Measurements from ENCODE around the gene SARDH. TPM values are rescaled to one million over a fixed set of nuclear protein-coding genes. Genes with fewer than 3 reads are reported as not detected.

Gene SARDH
- total and polyA plus RNA-seq, 2 donors (not counting 1 experiment from before 2014, with no cell fraction given), result 0.03 to 0.07 TPM

DNA sequence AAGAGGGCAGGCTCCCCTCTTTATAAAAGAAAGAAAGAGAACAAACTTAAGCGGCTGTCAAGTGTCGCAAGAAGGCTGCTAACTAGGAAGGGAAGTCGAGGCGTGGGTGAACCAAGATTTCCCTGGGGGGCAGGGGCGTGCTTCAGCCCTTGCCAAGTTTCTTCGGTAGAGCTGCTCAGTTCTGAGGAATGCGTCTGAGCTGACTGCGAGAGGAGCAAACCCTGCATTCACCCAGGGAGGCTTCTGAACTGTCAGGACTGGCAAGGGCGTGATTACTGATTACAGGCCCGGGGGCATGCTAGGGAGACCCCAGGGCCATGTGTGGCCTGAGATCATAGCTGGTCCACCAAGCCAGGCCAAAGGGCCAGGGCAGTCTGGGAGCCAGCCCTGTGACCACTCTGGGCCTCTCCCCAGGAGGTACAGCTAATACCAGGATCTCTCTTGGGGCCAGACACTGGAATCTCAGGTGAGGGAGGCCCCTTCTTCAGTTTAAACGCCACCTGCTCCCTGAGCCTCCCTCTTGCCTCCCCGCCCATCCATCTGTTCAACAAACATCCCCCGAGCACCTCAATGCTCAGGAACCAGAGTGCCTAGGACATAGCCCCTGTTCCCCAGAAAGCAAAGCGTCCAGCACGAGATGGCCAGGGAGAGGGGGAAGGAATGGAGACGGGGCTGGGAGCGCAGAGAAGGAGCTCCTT, 30.9 kb downstream of the SARDH start:
- H3K4me1 ChIP-seq (ENCODE audit: control insufficient read depth in 2 of 2, insufficient read depth in 2 of 2, low read length in 2 of 2), result peaks cover 9 to 30% of the 10 kb centered on the region in 2 donors
- no peak overlapping the region for H3K9ac ChIP-seq (ENCODE audit: low read length)
- no peak overlapping the region for H3K27ac ChIP-seq (ENCODE audit: low read length in 2 of 2)
- 46% methylated on average over 15 of the region's 17 CpGs for WGBS (ENCODE audit: insufficient coverage)
- TF ChIP-seq EZH2 (IDR thresholded peaks at IDR 0.05; ENCODE audit: borderline replicate concordance, insufficient read depth, low read depth, low read length, poor library complexity, severe bottlenecking) (no peak), CTCF (IDR thresholded peaks at IDR 0.05) (no peak)
- Mint-ChIP-seq H3K27me3 (no peaks in the 10 kb centered on the region), H3K9me3 (ENCODE audit: insufficient read depth) (no peaks in the 10 kb centered on the region), H3K4me3 (no peak overlapping the region), H3K27ac (no peak overlapping the region), H3K4me1 (peaks cover 33% of the 10 kb centered on the region)
- H3K36me3 ChIP-seq (replicated peaks in 1 of 2; ENCODE audit: control extremely low read depth in 1 of 2, control insufficient read depth in 1 of 2, extremely low read depth in 1 of 2, insufficient read depth in 2 of 2, low read length in 1 of 2), result no peaks in the 10 kb centered on the region
- intact Hi-C loops (cut with micrococcal nuclease), result no loop called here
- DNase-seq, result no peak
- ATAC-seq (ENCODE audit: low read depth), result no peak
- no peaks in the 10 kb centered on the region for H3K9me3 ChIP-seq (ENCODE audit: control extremely low read depth in 1 of 3, control insufficient read depth in 2 of 3, insufficient read depth in 1 of 3, low read length in 2 of 3)
- ChIA-PET CTCF (no interaction called here), POLR2A (no interaction called here)
- no peaks in the 10 kb centered on the region for H3K79me2 ChIP-seq (ENCODE audit: control insufficient read depth, insufficient read depth, low read length)
- H3K27me3 ChIP-seq (replicated peaks in 1 of 4; ENCODE audit: control extremely low read depth in 1 of 4, control insufficient read depth in 3 of 4, insufficient read depth in 4 of 4, low read length in 3 of 4), result peaks cover 0 to 7% (median 0%) of the 10 kb centered on the region in 4 experiments
- H3K4me2 ChIP-seq (replicated peaks; ENCODE audit: low read depth, low read length, poor library complexity, severe bottlenecking), result no peak overlapping the region
- H3K4me3 ChIP-seq (ENCODE audit: control extremely low read depth in 1 of 5, extremely low read depth in 1 of 5, insufficient read depth in 1 of 5, low read depth in 2 of 5, low read length in 4 of 5), result no peak overlapping the region
- no peaks in the 10 kb centered on the region for H4K20me1 ChIP-seq (ENCODE audit: control insufficient read depth, insufficient read depth, low read length, poor library complexity, severe bottlenecking)
- no peak overlapping the region for H2AFZ ChIP-seq (ENCODE audit: insufficient read depth, low read depth, low read length, poor library complexity, severe bottlenecking)

GRCh38 chr9:133706307-133707050, 31.7 kb downstream of the SARDH start:
- POLR2A ChIA-PET, result no interaction called here
- H3K4me3 Mint-ChIP-seq, result no peak overlapping the region
- no peak for TF ChIP-seq CTCF (IDR thresholded peaks at IDR 0.05)
- no peak for TF ChIP-seq EZH2 (IDR thresholded peaks at IDR 0.05; ENCODE audit: borderline replicate concordance, insufficient read depth, low read depth, low read length, poor library complexity, severe bottlenecking)
- H3K4me3 ChIP-seq (ENCODE audit: control extremely low read depth in 1 of 5, extremely low read depth in 1 of 5, insufficient read depth in 1 of 5, low read depth in 2 of 5, low read length in 4 of 5), result no peak overlapping the region
- ATAC-seq (ENCODE audit: low read depth) (no peak), DNase-seq (no peak)
- no peak overlapping the region for H3K9ac ChIP-seq (ENCODE audit: low read length)
- H3K36me3 ChIP-seq (replicated peaks in 1 of 2; ENCODE audit: control extremely low read depth in 1 of 2, control insufficient read depth in 1 of 2, extremely low read depth in 1 of 2, insufficient read depth in 2 of 2, low read length in 1 of 2), result no peaks in the 10 kb centered on the region
- whole genome bisulfite sequencing (ENCODE audit: insufficient coverage), result 80% methylated on average over 4 of the region's 12 CpGs
- no peak overlapping the region for H3K27ac Mint-ChIP-seq
- CTCF ChIA-PET, result no interaction called here
- H3K9me3 ChIP-seq (ENCODE audit: control extremely low read depth in 1 of 3, control insufficient read depth in 2 of 3, insufficient read depth in 1 of 3, low read length in 2 of 3), result peaks cover 0 to 2% (median 0%) of the 10 kb centered on the region in 3 donors
- no peaks in the 10 kb centered on the region for H3K9me3 Mint-ChIP-seq (ENCODE audit: insufficient read depth)
- H3K79me2 ChIP-seq (ENCODE audit: control insufficient read depth, insufficient read depth, low read length), result no peaks in the 10 kb centered on the region
- intact Hi-C loops (cut with micrococcal nuclease), result no loop called here
- peaks cover 14 to 37% of the 10 kb centered on the region in 2 donors for H3K4me1 ChIP-seq (ENCODE audit: control insufficient read depth in 2 of 2, insufficient read depth in 2 of 2, low read length in 2 of 2)
- peaks cover 39% of the 10 kb centered on the region for H3K4me1 Mint-ChIP-seq
- H4K20me1 ChIP-seq (ENCODE audit: control insufficient read depth, insufficient read depth, low read length, poor library complexity, severe bottlenecking), result no peaks in the 10 kb centered on the region
- H3K27me3 ChIP-seq (replicated peaks in 1 of 4; ENCODE audit: control extremely low read depth in 1 of 4, control insufficient read depth in 3 of 4, insufficient read depth in 4 of 4, low read length in 3 of 4), result peaks cover 0 to 12% (median 3%) of the 10 kb centered on the region in 4 experiments
- H3K27me3 Mint-ChIP-seq, result peaks cover 3% of the 10 kb centered on the region
- no peak overlapping the region for H2AFZ ChIP-seq (ENCODE audit: insufficient read depth, low read depth, low read length, poor library complexity, severe bottlenecking)
- H3K4me2 ChIP-seq (replicated peaks; ENCODE audit: low read depth, low read length, poor library complexity, severe bottlenecking), result no peak overlapping the region
- no peak overlapping the region for H3K27ac ChIP-seq (ENCODE audit: low read length in 2 of 2)
